IMR-90 (cell line): ENCODE measurements around the gene DMRTC2.

Experiments
- CEBPB ChIP-seq: IDR thresholded peaks from 2 replicates; pipeline ENCODE4 v1.6.1; 2012; ENCODE audit warnings: low read depth, low read length, improper control_type of control experiment
- CTCF ChIP-seq: conservative IDR thresholded peaks from 2 replicates; pipeline ENCODE4 v1.5.1; 2012; ENCODE audit warnings: mild to moderate bottlenecking, low read depth, low read length, improper control_type of control experiment
- MAZ ChIP-seq: IDR thresholded peaks from 2 replicates; pipeline ENCODE4 v1.6.1; 2012; ENCODE audit warnings: low read depth, mild to moderate bottlenecking, low read length, improper control_type of control experiment, moderate library complexity, borderline replicate concordance
- MXI1 ChIP-seq: IDR thresholded peaks from 2 replicates; pipeline ENCODE4 v1.6.1; 2012; ENCODE audit warnings: low read depth, mild to moderate bottlenecking, low read length, moderate library complexity, borderline replicate concordance
- POLR2A ChIP-seq: IDR thresholded peaks from 2 replicates; pipeline ENCODE4 v1.6.1; 2012; ENCODE audit warnings: mild to moderate bottlenecking, low read depth, low read length
- RFX5 ChIP-seq: IDR thresholded peaks from 2 replicates; pipeline ENCODE4 v1.8.0; 2012; ENCODE audit warnings: low read depth, mild to moderate bottlenecking, low read length, moderate library complexity
- SMC3 ChIP-seq: fragments of 150-350 bp; IDR thresholded peaks from 2 replicates; pipeline ENCODE4 v1.6.1; 2016; ENCODE audit warnings: low read depth, mild to moderate bottlenecking, antibody characterized with exemption, low read length, moderate library complexity
- TF ChIP-seq, protein P1 (sequence below): fragments of 150-350 bp; IDR thresholded peaks from 2 replicates; pipeline ENCODE4 v1.6.1; 2017; ENCODE audit warnings: mild to moderate bottlenecking, antibody characterized with exemption, low read length, low read depth

DNA sequence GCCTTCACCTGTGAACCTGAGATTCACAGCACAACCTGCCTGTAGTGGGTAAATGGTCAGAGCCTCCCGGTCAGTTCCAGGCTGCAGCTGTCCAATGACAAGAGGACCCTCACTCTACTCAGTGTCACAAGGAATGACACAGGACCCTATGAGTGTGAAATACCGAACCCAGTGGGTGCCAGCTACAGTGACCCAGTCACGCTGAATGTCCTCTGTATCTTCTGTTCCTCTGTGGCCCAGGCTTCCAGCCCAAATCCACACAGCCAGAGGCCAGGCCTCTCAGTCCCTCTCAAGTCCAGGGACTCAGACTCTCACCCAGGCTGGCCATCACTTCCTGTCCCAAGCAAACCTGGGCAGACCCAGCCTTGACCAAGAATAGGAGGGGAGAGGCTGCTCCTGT is 37.7 kb upstream of the DMRTC2 start:
- no peak for TF ChIP-seq CTCF
- TF ChIP-seq CEBPB, result no peak
- no peak for TF ChIP-seq POLR2A
- TF ChIP-seq SMC3, result no peak
- no peak for TF ChIP-seq MXI1
- TF ChIP-seq RFX5, result no peak
- TF ChIP-seq, protein P1, sequence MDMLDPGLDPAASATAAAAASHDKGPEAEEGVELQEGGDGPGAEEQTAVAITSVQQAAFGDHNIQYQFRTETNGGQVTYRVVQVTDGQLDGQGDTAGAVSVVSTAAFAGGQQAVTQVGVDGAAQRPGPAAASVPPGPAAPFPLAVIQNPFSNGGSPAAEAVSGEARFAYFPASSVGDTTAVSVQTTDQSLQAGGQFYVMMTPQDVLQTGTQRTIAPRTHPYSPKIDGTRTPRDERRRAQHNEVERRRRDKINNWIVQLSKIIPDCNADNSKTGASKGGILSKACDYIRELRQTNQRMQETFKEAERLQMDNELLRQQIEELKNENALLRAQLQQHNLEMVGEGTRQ, result no peak
- no peak for TF ChIP-seq MAZ
